A673 (cell line): ENCODE measurements around the gene ITIH5. TPM values are rescaled to one million over a fixed set of nuclear protein-coding genes. Genes with fewer than 3 reads are reported as not detected.

Experiments
- BruUV-seq: library from RNA; stranded (reverse); fragments of 400-500 nt; replicated peaks from 2 replicates; lab custom pipeline; 2021; lab: Mats Ljungman, UMichigan
- CTCF ChIA-PET: fragments of 300-600 bp; sonication (Branson Sonifier 250); formaldehyde crosslinking; loops from one replicate; lab custom pipeline; 2022; ENCODE audit warnings: antibody characterized with exemption; lab: Charles Lee
- POLR2A ChIA-PET: fragments of 300-600 bp; sonication (Branson Sonifier 250); formaldehyde crosslinking; loops from one replicate; lab custom pipeline; 2022; ENCODE audit warnings: antibody characterized with exemption; ENCODE audit not compliant: low non-redundant PET; lab: Charles Lee
- DNase-seq: peaks from one replicate; pipeline ENCODE4 v3.0.0-alpha.2; 2015; ENCODE audit warnings: low spot score
- H3K27ac ChIP-seq: fragments of 200-600 bp; sonication (generic); 2 replicates; pipeline ENCODE4 v1.5.1; 2016; ENCODE audit warnings: mixed run types, low read depth, mild to moderate bottlenecking, mixed read lengths, antibody characterized with exemption, low read length; ENCODE audit not compliant: poor library complexity, severe bottlenecking
- H3K27me3 ChIP-seq: fragments of 200-600 bp; sonication (generic); replicated peaks from 2 replicates; pipeline ENCODE4 v1.6.1; 2017; ENCODE audit warnings: mixed run types, low read depth, mild to moderate bottlenecking, mixed read lengths, antibody characterized with exemption, low read length; ENCODE audit not compliant: insufficient read depth, poor library complexity
- H3K36me3 ChIP-seq: fragments of 200-600 bp; sonication (generic); 2 replicates; pipeline ENCODE4 v1.6.1; 2016; ENCODE audit warnings: mixed run types, mild to moderate bottlenecking, mixed read lengths, antibody characterized with exemption, low read length; ENCODE audit not compliant: insufficient read depth, poor library complexity, severe bottlenecking
- H3K4me1 ChIP-seq: fragments of 200-600 bp; sonication (generic); 2 replicates; pipeline ENCODE4 v1.6.1; 2017; ENCODE audit warnings: mixed run types, mild to moderate bottlenecking, mixed read lengths, antibody characterized with exemption, low read length; ENCODE audit not compliant: insufficient read depth, poor library complexity, severe bottlenecking
- H3K4me3 ChIP-seq: fragments of 200-600 bp; sonication (generic); 2 replicates; pipeline ENCODE4 v1.5.1; 2016; ENCODE audit warnings: low read depth, mixed run types, mild to moderate bottlenecking, mixed read lengths, low read length; ENCODE audit not compliant: poor library complexity, severe bottlenecking
- H3K9me3 ChIP-seq: fragments of 200-600 bp; sonication (generic); 2 replicates; pipeline ENCODE4 v1.6.1; 2016; ENCODE audit warnings: mixed run types, low read depth, mild to moderate bottlenecking, mixed read lengths, antibody characterized with exemption, low read length; ENCODE audit not compliant: poor library complexity, severe bottlenecking
- EZH2 ChIP-seq: fragments of 200-600 bp; sonication (generic); IDR thresholded peaks from 2 replicates; pipeline ENCODE4 v1.6.1; 2017; ENCODE audit warnings: borderline replicate concordance, low read depth, mild to moderate bottlenecking, mixed read lengths, antibody characterized with exemption, low read length; ENCODE audit not compliant: poor library complexity, severe bottlenecking
- intact Hi-C: fragments of 100-400 bp; cut with micrococcal nuclease; formaldehyde crosslinking; loops from one replicate; pipeline ENCODE4 v1.10.0; 2022; ENCODE audit not compliant: unreplicated experiment
- total RNA-seq: library from RNA; stranded (reverse); gene quantifications from 2 replicates; pipeline ENCODE4 v1.2.3, GENCODE V29; 2021
- TF ChIP-seq, protein P1 (sequence below): fragments of 300-800, 200-600 bp; sonication (generic); conservative IDR thresholded peaks from 2 replicates; pipeline ENCODE4 v1.5.1; 2017; ENCODE audit warnings: low read depth, mild to moderate bottlenecking, antibody characterized with exemption, low read length, moderate library complexity, mixed read lengths

ITIH5 gene
- total RNA-seq, 1 experiment from 2014 or later, result not detected

- no peaks in the 10 kb centered on the region for H3K36me3 ChIP-seq
- no peak overlapping the region for H3K27ac ChIP-seq
- no peaks in the 10 kb centered on the region for H3K9me3 ChIP-seq
- ChIA-PET POLR2A (no interaction called here), CTCF (no interaction called here)
- no peak overlapping the region for H3K4me3 ChIP-seq
- no TSS peak for BruUV-seq
- intact Hi-C loops, result no loop called here
- no peak for TF ChIP-seq EZH2
- TF ChIP-seq, protein P1, sequence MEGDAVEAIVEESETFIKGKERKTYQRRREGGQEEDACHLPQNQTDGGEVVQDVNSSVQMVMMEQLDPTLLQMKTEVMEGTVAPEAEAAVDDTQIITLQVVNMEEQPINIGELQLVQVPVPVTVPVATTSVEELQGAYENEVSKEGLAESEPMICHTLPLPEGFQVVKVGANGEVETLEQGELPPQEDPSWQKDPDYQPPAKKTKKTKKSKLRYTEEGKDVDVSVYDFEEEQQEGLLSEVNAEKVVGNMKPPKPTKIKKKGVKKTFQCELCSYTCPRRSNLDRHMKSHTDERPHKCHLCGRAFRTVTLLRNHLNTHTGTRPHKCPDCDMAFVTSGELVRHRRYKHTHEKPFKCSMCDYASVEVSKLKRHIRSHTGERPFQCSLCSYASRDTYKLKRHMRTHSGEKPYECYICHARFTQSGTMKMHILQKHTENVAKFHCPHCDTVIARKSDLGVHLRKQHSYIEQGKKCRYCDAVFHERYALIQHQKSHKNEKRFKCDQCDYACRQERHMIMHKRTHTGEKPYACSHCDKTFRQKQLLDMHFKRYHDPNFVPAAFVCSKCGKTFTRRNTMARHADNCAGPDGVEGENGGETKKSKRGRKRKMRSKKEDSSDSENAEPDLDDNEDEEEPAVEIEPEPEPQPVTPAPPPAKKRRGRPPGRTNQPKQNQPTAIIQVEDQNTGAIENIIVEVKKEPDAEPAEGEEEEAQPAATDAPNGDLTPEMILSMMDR, result no peak
- no peaks in the 10 kb centered on the region for H3K4me1 ChIP-seq
- DNase-seq, result no peak
- no peaks in the 10 kb centered on the region for H3K27me3 ChIP-seq
Observed at GRCh38 chr10:7587168-7587864, 79.5 kb downstream of the ITIH5 start.

GRCh38 chr10:7585228-7585627 lies 81.5 kb downstream of the ITIH5 start:
- Histone ChIP-seq H3K4me3 (no peak overlapping the region), H3K27ac (no peak overlapping the region), H3K4me1 (no peaks in the 10 kb centered on the region), H3K9me3 (no peaks in the 10 kb centered on the region), H3K36me3 (no peaks in the 10 kb centered on the region), H3K27me3 (no peaks in the 10 kb centered on the region)
- intact Hi-C loops, result no loop called here
- no peak for TF ChIP-seq EZH2
- TF ChIP-seq, protein P1, result no peak
- CTCF ChIA-PET, result no interaction called here
- no TSS peak for BruUV-seq
- POLR2A ChIA-PET, result no interaction called here
- DNase-seq, result no peak

DNA sequence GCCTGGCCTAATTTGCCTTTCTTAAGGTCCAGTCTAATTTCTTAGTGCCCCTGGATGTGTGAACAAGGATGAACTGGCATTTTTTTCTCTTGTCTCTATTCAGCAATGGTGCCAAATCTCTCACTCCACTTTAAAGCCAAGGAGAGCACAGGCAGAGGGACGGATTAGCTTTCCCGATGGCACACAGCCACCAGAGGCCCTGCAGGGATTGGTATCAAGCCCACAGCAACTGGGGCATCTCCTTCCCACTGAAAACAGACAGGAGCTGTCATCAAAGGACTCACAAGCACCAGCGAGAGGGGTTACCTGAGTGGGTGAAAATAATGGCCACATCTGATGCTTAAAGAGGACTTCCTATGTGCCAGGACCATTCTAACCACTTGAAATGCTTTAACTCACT lies 83.1 kb downstream of the ITIH5 start:
- Histone ChIP-seq H3K9me3 (no peaks in the 10 kb centered on the region), H3K36me3 (no peaks in the 10 kb centered on the region), H3K4me3 (no peak overlapping the region), H3K4me1 (no peaks in the 10 kb centered on the region), H3K27ac (no peak overlapping the region), H3K27me3 (no peaks in the 10 kb centered on the region)
- CTCF ChIA-PET, result no interaction called here
- DNase-seq, result no peak
- POLR2A ChIA-PET, result no interaction called here
- TF ChIP-seq, protein P1, result no peak
- no peak for TF ChIP-seq EZH2
- intact Hi-C loops, result no loop called here
- no TSS peak for BruUV-seq
